Measurements from ENCODE around the gene ZNF385B. TPM values are rescaled to one million over a fixed set of nuclear protein-coding genes. Genes with fewer than 3 reads are reported as not detected.

The ZNF385B gene
- total RNA-seq, 4 donors from 2014 or later: 0.89 to 3.6 (median 1.8) TPM

- Histone ChIP-seq H3K9me3 (no peaks in the 10 kb centered on the region), H3K27ac (no peak overlapping the region), H3K4me1 (no peaks in the 10 kb centered on the region), H3K4me3 (no peak overlapping the region), H3K36me3 (no peaks in the 10 kb centered on the region), H3K27me3 (no peaks in the 10 kb centered on the region)
- no peak for DNase-seq (ENCODE audit: low spot score in 2 of 2)
- 57% methylated on average over 2 of the region's 2 CpGs for WGBS
- TF ChIP-seq EP300 (IDR thresholded peaks at IDR 0.05) (no peak), POLR2A (IDR thresholded peaks at IDR 0.05) (no peak), CTCF (IDR thresholded peaks at IDR 0.05) (no peak), POLR2AphosphoS5 (IDR thresholded peaks at IDR 0.05) (no peak)
Observed at GRCh38 chr2:179804206-179804605, 57.2 kb downstream of the ZNF385B start.

- H3K4me1 ChIP-seq: no peaks in the 10 kb centered on the region
- TF ChIP-seq EP300 (IDR thresholded peaks at IDR 0.05): no peak
- TF ChIP-seq CTCF (IDR thresholded peaks at IDR 0.05): no peak
- no peak for TF ChIP-seq POLR2A (IDR thresholded peaks at IDR 0.05)
- no peak for TF ChIP-seq POLR2AphosphoS5 (IDR thresholded peaks at IDR 0.05)
- WGBS: 72% methylated on average over 2 of the region's 2 CpGs
- H3K36me3 ChIP-seq: no peaks in the 10 kb centered on the region
- H3K27me3 ChIP-seq: no peaks in the 10 kb centered on the region
- no peak for DNase-seq (ENCODE audit: low spot score in 2 of 2)
- no peak overlapping the region for H3K4me3 ChIP-seq
- no peak overlapping the region for H3K27ac ChIP-seq
- no peaks in the 10 kb centered on the region for H3K9me3 ChIP-seq
Observed at GRCh38 chr2:179802051-179802882, 59.1 kb downstream of the ZNF385B start.

GRCh38 chr2:179800776-179801175 lies 60.6 kb downstream of the ZNF385B start:
- DNase-seq (ENCODE audit: low spot score in 2 of 2): no peak
- no peaks in the 10 kb centered on the region for H3K9me3 ChIP-seq
- no peaks in the 10 kb centered on the region for H3K4me1 ChIP-seq
- no peak overlapping the region for H3K4me3 ChIP-seq
- no peak for TF ChIP-seq POLR2A (IDR thresholded peaks at IDR 0.05)
- TF ChIP-seq CTCF (IDR thresholded peaks at IDR 0.05): no peak
- no peak for TF ChIP-seq POLR2AphosphoS5 (IDR thresholded peaks at IDR 0.05)
- no peak for TF ChIP-seq EP300 (IDR thresholded peaks at IDR 0.05)
- H3K27me3 ChIP-seq: no peaks in the 10 kb centered on the region
- no peaks in the 10 kb centered on the region for H3K36me3 ChIP-seq
- no peak overlapping the region for H3K27ac ChIP-seq

- no peak overlapping the region for H3K4me3 ChIP-seq
- TF ChIP-seq POLR2A (IDR thresholded peaks at IDR 0.05) (no peak), POLR2AphosphoS5 (IDR thresholded peaks at IDR 0.05) (no peak), EP300 (IDR thresholded peaks at IDR 0.05) (no peak)
- no peaks in the 10 kb centered on the region for H3K4me1 ChIP-seq
- H3K9me3 ChIP-seq: no peaks in the 10 kb centered on the region
- no peak for DNase-seq (ENCODE audit: low spot score in 2 of 2)
- no peak overlapping the region for H3K27ac ChIP-seq
- 59% methylated on average over 5 of the region's 5 CpGs for WGBS
- no peaks in the 10 kb centered on the region for H3K36me3 ChIP-seq
- no peaks in the 10 kb centered on the region for H3K27me3 ChIP-seq
Observed at GRCh38 chr2:179796213-179797007, 65.0 kb downstream of the ZNF385B start.

GRCh38 chr2:179793902-179794301 lies 67.5 kb downstream of the ZNF385B start:
- H3K9me3 ChIP-seq: no peaks in the 10 kb centered on the region
- H3K27me3 ChIP-seq: no peaks in the 10 kb centered on the region
- H3K27ac ChIP-seq: no peak overlapping the region
- DNase-seq (ENCODE audit: low spot score in 2 of 2): no peak
- TF ChIP-seq CTCF (IDR thresholded peaks at IDR 0.05) (no peak), POLR2AphosphoS5 (IDR thresholded peaks at IDR 0.05) (no peak), POLR2A (IDR thresholded peaks at IDR 0.05) (no peak), EP300 (IDR thresholded peaks at IDR 0.05) (no peak)
- H3K36me3 ChIP-seq: no peaks in the 10 kb centered on the region
- no peaks in the 10 kb centered on the region for H3K4me1 ChIP-seq
- H3K4me3 ChIP-seq: no peak overlapping the region
